Right atrium auricular region (tissue), 2 donors: Measurements from ENCODE around the gene FXYD1. TPM values are rescaled to one million over a fixed set of nuclear protein-coding genes. Genes with fewer than 3 reads are reported as not detected.

Experiments used
- DNase-seq: peaks from one replicate; pipeline ENCODE4 v3.0.0-alpha.2; 2019; ENCODE audit warnings: low spot score
- H3K27ac ChIP-seq, 2 donors: fragments of 200-600 bp; sonication (generic); 1 replicate in 1 of 2; 2 replicates in 1 of 2; pipeline ENCODE4 v1.5.1; 2016 to 2019
- H3K27me3 ChIP-seq, 2 donors: fragments of 200-600 bp; sonication (generic); one replicate each; pipeline versions ENCODE4 v1.5.1 to v1.6.0; 2017 to 2019
- H3K36me3 ChIP-seq: fragments of 200-600 bp; sonication (generic); one replicate; pipeline ENCODE4 v1.5.1; 2016
- H3K4me1 ChIP-seq, 2 donors: fragments of 200-600 bp; sonication (generic); one replicate each; pipeline versions ENCODE4 v1.5.1 to v1.6.0; 2017 to 2019
- H3K4me3 ChIP-seq, 2 donors: fragments of 200-600 bp; sonication (generic); 1 replicate in 1 of 2; 2 replicates in 1 of 2; pipeline ENCODE4 v1.5.1; 2017 to 2019; ENCODE audit warnings: mild to moderate bottlenecking in 1 of 2, moderate library complexity in 1 of 2
- H3K9me3 ChIP-seq, 2 donors: fragments of 200-600 bp; sonication (generic); one replicate each; pipeline ENCODE4 v1.5.1; 2019
- CTCF ChIP-seq, 2 donors: fragments of 200-600 bp; sonication (generic); IDR thresholded peaks; one replicate each; pipeline ENCODE4 v1.5.1; 2019; ENCODE audit warnings: antibody characterized with exemption in 2 of 2
- total RNA-seq, 2 donors: library from RNA; depleted of rRNA; stranded (reverse); fragments of >200 nt; gene quantifications; one replicate each; pipeline ENCODE4 v1.1.0, GENCODE V29; 2016

FXYD1 gene
- total RNA-seq, 2 donors from 2014 or later: 166 to 175 TPM

DNA sequence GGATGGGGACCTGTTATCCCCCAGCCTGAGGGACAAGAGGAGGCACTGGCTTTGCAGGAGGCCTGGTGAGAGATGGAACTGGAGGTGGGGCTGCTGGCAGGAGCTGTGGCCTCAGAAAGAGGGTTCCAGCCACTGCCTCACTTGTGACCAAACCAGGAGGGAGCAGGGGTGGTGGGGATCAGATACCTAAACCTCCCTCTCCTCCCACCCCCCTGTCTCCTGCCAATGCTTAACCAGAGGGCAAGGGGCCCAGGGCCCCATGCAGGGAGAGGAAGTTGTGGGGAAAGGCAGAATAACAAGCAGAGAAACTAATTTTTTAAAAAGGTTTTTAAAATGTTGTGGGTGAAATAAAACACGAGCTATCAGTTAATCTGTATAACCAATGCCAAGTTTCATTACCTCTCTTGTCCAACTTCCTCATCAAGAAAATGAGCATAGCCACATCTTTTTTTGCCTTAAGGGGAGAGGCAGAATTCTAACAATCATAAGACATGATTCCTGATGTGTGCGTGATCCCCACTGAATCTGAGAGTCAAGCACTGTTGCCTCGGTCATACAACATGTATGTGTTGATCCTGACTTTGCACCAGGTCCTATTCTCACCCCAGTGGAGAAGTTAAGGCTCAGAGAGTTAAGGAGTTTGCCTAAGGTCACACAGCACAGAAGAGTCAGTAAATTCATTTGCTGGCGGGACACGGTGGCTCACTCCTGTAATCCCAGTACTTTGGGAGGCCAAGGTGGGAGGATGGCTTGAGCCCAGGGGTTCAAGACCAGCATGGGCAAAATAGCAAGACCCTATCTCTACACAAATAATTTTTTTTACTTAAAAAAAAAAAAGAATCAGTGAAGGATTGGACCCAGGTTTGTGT is 28.9 kb downstream of the FXYD1 start:
- no peak for TF ChIP-seq CTCF (IDR thresholded peaks at IDR 0.05)

DNA sequence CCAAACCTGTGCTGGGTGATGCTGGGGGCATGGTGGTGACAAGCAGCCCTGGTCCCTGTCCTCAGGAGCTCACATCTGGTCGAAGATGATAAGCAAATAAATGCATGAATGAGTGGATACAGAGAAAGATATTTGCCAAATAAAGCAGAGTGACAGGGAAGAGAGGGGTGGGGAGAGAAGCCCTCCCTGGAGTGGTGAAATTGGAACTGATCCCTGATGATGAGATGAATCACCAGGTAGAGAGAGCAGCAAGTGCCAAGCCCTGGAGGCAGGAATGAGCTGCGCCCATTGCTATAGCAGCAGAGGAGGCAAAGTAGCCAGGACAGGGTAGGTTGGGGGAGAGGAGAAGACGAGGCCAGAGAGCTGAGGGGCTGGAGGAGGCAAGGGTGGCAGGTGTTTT is 29.6 kb downstream of the FXYD1 start:
- H3K4me1 ChIP-seq: no peaks in the 10 kb centered on the region
- H3K27ac ChIP-seq: no peak overlapping the region
- peaks cover 37% of the 10 kb centered on the region for H3K36me3 ChIP-seq
- no peaks in the 10 kb centered on the region for H3K27me3 ChIP-seq
- peaks cover 0 to 25% of the 10 kb centered on the region in 2 donors for H3K9me3 ChIP-seq
- TF ChIP-seq CTCF (IDR thresholded peaks at IDR 0.05): no peak
- DNase-seq: no peak
- H3K4me3 ChIP-seq: no peak overlapping the region

More for the DNA sequence above, 28.9 kb downstream of the FXYD1 start:
- DNase-seq: no peak
- Histone ChIP-seq H3K27me3 (no peaks in the 10 kb centered on the region), H3K36me3 (peaks cover 44% of the 10 kb centered on the region), H3K4me3 (no peak overlapping the region), H3K4me1 (no peaks in the 10 kb centered on the region), H3K9me3 (peaks cover 0 to 25% of the 10 kb centered on the region in 2 donors), H3K27ac (no peak overlapping the region)

DNA sequence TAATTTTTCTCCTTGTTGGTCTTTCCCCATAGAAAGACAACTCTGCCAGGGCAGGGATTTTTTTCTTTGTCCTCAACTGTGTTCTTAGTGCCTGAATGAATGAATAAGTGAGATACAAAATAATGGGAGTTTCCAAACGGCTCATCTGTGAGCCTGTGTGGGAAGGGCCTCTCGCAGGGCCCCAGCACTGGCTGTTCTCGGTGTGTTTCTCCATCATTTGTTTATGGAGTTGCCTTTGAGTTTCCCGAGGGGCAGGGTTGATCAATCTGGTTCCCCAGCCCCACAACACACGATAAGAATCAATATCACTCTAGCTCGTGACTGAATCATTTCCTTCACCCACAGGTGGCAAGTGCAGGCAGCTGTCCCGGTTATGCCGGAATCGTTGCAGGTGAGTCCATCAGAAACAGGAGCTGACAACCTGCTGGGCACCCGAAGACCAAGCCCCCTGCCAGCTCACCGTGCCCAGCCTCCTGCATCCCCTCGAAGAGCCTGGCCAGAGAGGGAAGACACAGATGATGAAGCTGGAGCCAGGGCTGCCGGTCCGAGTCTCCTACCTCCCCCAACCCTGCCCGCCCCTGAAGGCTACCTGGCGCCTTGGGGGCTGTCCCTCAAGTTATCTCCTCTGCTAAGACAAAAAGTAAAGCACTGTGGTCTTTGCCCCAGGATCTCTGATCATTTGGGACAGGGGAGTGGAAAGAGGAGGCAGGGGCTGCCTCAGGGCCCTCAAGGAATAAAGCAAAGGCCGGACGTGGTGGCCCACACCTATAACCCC is 30.8 kb downstream of the FXYD1 start:
- TF ChIP-seq CTCF (IDR thresholded peaks at IDR 0.05): no peak
- Histone ChIP-seq H3K27me3 (no peaks in the 10 kb centered on the region), H3K9me3 (peaks cover 0 to 19% of the 10 kb centered on the region in 2 donors), H3K27ac (no peak overlapping the region), H3K4me3 (no peak overlapping the region), H3K36me3 (peaks cover 27% of the 10 kb centered on the region), H3K4me1 (no peaks in the 10 kb centered on the region)
- no peak for DNase-seq

DNA sequence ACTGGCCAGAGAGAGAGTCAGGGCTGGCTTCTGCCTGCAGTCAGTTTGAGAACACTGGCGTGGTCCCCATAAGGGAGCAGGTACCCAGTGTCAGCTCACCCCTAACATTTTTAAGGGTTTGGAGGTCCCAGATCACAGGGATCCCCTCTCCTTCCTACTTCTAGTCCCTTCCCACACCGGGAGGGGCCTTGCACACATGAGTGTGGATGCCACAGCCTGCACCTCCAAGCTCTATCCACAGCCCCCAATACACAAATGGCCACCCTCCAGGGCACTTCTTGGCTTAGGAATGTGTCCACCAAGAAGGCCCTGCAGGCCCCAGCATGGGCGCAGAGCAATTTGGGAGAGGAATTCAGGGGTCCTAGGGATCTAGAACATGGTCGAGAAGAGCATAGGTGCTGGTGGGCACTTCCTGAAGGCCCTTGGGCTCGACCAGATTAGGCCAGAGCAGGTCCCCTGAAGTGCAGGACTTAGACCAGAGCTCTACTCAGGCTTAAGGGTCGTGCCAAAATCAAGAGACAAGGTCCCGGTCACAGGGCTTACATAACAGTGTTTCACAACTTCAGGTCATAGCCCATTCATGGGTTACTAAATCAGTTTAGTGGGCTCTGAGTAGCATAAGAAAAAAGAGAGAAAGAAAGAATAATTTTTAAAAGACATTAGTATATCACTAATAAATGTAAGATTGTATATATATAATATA is 31.9 kb downstream of the FXYD1 start:
- no peak overlapping the region for H3K27ac ChIP-seq
- H3K4me1 ChIP-seq: no peaks in the 10 kb centered on the region
- peaks cover 17% of the 10 kb centered on the region for H3K36me3 ChIP-seq
- peaks cover 0 to 12% of the 10 kb centered on the region in 2 donors for H3K9me3 ChIP-seq
- no peak for DNase-seq
- no peak for TF ChIP-seq CTCF (IDR thresholded peaks at IDR 0.05)
- no peak overlapping the region for H3K4me3 ChIP-seq
- H3K27me3 ChIP-seq: no peaks in the 10 kb centered on the region

- Histone ChIP-seq H3K36me3 (peaks cover 5% of the 10 kb centered on the region), H3K27me3 (no peaks in the 10 kb centered on the region), H3K4me3 (no peak overlapping the region), H3K4me1 (no peaks in the 10 kb centered on the region), H3K27ac (no peak overlapping the region), H3K9me3 (peaks cover 0 to under 1% of the 10 kb centered on the region in 2 donors)
- TF ChIP-seq CTCF (IDR thresholded peaks at IDR 0.05): no peak
- DNase-seq: no peak
Observed at GRCh38 chr19:35171730-35172129, 33.1 kb downstream of the FXYD1 start.
